Measurements from ENCODE around the gene CD79A. TPM values are rescaled to one million over a fixed set of nuclear protein-coding genes. Genes with fewer than 3 reads are reported as not detected.

CD79A gene
- total RNA-seq, 2 experiments from 2014 or later, result 3.7 to 3.8 TPM

DNA sequence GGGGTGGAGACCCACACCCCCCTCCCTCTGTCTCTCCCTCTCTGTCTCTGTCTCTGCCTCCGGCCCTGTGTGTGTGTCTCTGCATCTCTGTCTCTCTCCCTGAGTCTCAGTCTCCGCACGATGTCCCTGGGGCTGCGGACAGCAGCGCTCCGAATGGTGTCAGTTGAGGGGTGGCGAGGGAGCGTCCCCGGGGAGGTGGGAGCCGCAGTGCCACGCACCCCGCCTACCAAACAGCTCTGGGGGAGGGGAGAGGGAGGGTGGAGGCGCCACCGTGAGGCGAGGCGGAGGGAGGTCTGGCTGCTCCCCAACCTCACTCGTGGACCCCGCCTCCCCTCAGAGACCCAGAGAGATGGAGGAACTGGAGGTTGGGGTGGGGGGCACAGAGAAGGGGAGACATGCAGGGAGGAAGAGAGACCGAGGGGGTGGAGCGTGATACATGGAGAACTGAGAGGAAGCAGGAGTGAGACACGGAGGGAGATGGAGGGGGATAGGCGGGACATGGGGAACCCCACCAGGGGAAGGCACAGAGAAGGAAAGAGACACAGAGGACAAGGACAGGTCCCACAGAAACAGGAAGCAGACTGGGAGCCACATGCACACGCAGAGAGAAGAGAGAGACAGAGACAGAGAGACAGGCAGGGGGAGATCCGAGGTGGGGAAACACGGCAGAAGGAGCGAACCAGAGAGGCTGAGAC is 44.0 kb downstream of the CD79A start:
- peak; percentile 33 for ATAC-seq (ENCODE audit: poor library complexity)

DNA sequence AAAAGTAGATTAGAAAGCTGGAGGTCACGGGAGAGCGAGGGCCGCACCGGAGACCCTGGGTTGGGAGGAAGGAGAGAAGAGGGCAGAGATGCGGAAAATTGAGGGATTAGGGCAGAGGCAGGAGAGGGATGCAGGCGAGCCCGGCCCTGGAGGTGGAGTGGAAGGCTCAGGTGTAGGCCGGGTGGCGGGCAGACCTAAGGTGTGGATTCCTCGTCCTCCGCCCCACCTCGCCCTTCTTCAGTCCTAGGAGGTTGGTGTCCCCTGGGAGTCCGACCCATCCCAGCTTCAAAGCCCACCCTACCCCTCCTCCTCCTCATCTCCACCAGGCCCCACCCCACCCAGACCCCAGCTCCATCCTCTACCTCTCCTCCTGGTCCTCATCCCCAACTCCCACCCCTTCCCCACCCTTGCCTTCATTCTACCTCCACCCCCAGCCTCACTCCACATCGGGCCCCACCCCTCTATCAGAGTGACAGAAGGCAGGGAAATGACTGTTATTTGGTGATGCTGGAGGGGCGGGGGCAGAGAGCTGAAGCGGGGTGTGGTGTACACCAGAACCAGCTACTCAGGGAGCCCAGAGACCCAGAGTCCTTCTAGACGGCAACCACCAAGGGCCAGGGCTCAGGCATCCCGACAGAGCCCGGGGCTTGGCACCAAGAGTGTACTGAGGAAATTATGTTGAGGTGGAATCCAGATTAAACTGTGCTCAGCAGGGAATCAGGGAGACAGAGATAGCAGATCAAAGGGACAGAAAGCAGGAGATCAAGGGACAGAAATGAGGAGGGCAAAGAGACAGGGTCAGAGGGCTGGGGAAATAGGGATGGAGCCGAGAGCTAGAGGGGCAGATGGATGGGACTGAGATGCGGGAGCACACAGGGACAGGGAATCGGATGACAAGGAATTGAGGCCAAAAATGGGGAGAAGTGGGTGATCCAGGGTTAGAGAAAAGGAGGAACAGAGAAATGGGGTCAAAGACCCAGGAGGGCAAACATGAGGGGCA is 44.8 kb downstream of the CD79A start:
- ATAC-seq (ENCODE audit: poor library complexity) (peak; percentile 48), DNase-seq (no peak)
- Mint-ChIP-seq H3K9me3 (no peaks in the 10 kb centered on the region), H3K36me3 (ENCODE audit: low read depth) (no peaks in the 10 kb centered on the region), H3K27ac (no peak overlapping the region), H3K4me3 (no peak overlapping the region), H3K27me3 (peaks cover 10% of the 10 kb centered on the region), H3K4me1 (ENCODE audit: low read depth) (peaks cover 12% of the 10 kb centered on the region)
- TF ChIP-seq, protein P1, sequence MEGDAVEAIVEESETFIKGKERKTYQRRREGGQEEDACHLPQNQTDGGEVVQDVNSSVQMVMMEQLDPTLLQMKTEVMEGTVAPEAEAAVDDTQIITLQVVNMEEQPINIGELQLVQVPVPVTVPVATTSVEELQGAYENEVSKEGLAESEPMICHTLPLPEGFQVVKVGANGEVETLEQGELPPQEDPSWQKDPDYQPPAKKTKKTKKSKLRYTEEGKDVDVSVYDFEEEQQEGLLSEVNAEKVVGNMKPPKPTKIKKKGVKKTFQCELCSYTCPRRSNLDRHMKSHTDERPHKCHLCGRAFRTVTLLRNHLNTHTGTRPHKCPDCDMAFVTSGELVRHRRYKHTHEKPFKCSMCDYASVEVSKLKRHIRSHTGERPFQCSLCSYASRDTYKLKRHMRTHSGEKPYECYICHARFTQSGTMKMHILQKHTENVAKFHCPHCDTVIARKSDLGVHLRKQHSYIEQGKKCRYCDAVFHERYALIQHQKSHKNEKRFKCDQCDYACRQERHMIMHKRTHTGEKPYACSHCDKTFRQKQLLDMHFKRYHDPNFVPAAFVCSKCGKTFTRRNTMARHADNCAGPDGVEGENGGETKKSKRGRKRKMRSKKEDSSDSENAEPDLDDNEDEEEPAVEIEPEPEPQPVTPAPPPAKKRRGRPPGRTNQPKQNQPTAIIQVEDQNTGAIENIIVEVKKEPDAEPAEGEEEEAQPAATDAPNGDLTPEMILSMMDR (IDR thresholded peaks at IDR 0.05), result no peak
- Histone ChIP-seq H3K36me3 (ENCODE audit: insufficient read depth, low read length) (no peaks in the 10 kb centered on the region), H3K27me3 (ENCODE audit: control insufficient read depth in 1 of 2, insufficient read depth in 2 of 2, low read length in 2 of 2) (peaks cover 9 to 13% of the 10 kb centered on the region in 2 experiments), H3K4me1 (ENCODE audit: insufficient read depth, low read length) (peaks cover 18% of the 10 kb centered on the region), H3K9me3 (ENCODE audit: control insufficient read depth in 1 of 2, insufficient read depth in 1 of 2, low read length in 2 of 2) (no peaks in the 10 kb centered on the region), H3K27ac (ENCODE audit: low read depth in 1 of 2, low read length in 2 of 2) (no peak overlapping the region), H3K4me3 (ENCODE audit: low read length) (no peak overlapping the region)
- intact Hi-C loops (cut with DNase I, micrococcal nuclease), result no loop called here
- POLR2A ChIA-PET, result interaction anchor here (0.7 to 2.2 kb wide), 3 partner anchors 10 to 62 kb away, joined by 3 to 13 read pairs (median 3); no protein-coding TSS in a partner anchor
- CTCF ChIA-PET, result interaction anchor here (1.7 kb wide), 1 partner anchor 49 kb away, joined by 3 read pairs; no protein-coding TSS in a partner anchor

More for the DNA sequence above, 44.0 kb downstream of the CD79A start:
- Histone ChIP-seq H3K9me3 (ENCODE audit: control insufficient read depth in 1 of 2, insufficient read depth in 1 of 2, low read length in 2 of 2) (no peaks in the 10 kb centered on the region), H3K27ac (ENCODE audit: low read depth in 1 of 2, low read length in 2 of 2) (no peak overlapping the region), H3K4me3 (ENCODE audit: low read length) (no peak overlapping the region), H3K27me3 (ENCODE audit: control insufficient read depth in 1 of 2, insufficient read depth in 2 of 2, low read length in 2 of 2) (peaks cover 17 to 21% of the 10 kb centered on the region in 2 experiments), H3K36me3 (ENCODE audit: insufficient read depth, low read length) (no peaks in the 10 kb centered on the region), H3K4me1 (ENCODE audit: insufficient read depth, low read length) (peaks cover 26% of the 10 kb centered on the region)
- TF ChIP-seq, protein P1 (IDR thresholded peaks at IDR 0.05), result no peak
- intact Hi-C loops (cut with DNase I, micrococcal nuclease), result no loop called here
- Mint-ChIP-seq H3K27ac (no peak overlapping the region), H3K27me3 (peaks cover 10% of the 10 kb centered on the region), H3K4me1 (ENCODE audit: low read depth) (peaks cover 12% of the 10 kb centered on the region), H3K36me3 (ENCODE audit: low read depth) (no peaks in the 10 kb centered on the region), H3K4me3 (peak overlapping the region; percentile 21), H3K9me3 (no peaks in the 10 kb centered on the region)
- ChIA-PET CTCF (interaction anchor here (1.7 kb wide), 1 partner anchor 48 kb away, joined by 3 read pairs; no protein-coding TSS in a partner anchor), POLR2A (interaction anchor here (2.2 kb wide), 1 partner anchor 34 kb away, joined by 13 read pairs; no protein-coding TSS in a partner anchor)
- no peak for DNase-seq

DNA sequence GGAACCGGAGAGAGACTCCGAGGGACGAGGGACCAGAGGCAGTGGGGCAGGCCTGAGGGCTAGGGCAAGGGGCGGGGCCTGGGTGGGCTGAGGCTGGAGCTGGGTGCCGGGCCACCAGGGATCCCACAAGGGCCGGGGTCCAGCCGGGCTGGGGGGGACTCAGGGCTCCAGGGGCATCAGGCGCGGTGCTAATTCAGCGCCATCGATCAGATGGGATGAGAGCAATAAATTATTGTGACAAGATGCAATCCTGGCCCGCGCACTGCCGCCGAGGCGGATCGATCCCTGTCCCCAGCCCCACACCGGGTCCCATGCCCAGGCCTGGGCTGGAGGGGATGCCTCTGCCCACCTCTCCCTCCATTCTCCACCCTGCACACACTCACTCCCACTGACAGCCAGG is 45.5 kb downstream of the CD79A start:
- Histone ChIP-seq H3K4me1 (ENCODE audit: insufficient read depth, low read length) (peaks cover 24% of the 10 kb centered on the region), H3K9me3 (ENCODE audit: control insufficient read depth in 1 of 2, insufficient read depth in 1 of 2, low read length in 2 of 2) (no peaks in the 10 kb centered on the region), H3K27me3 (ENCODE audit: control insufficient read depth in 1 of 2, insufficient read depth in 2 of 2, low read length in 2 of 2) (peaks cover 5 to 8% of the 10 kb centered on the region in 2 experiments), H3K4me3 (ENCODE audit: low read length) (no peak overlapping the region), H3K27ac (ENCODE audit: low read depth in 1 of 2, low read length in 2 of 2) (no peak overlapping the region), H3K36me3 (ENCODE audit: insufficient read depth, low read length) (no peaks in the 10 kb centered on the region)
- H3K27me3 Mint-ChIP-seq, result peaks cover 10% of the 10 kb centered on the region
- ATAC-seq (ENCODE audit: poor library complexity) (no peak), DNase-seq (no peak)
- no peaks in the 10 kb centered on the region for H3K9me3 Mint-ChIP-seq
- H3K27ac Mint-ChIP-seq, result no peak overlapping the region
- H3K4me3 Mint-ChIP-seq, result no peak overlapping the region
- ChIA-PET CTCF (no interaction called here), POLR2A (interaction anchor here (2.2 kb wide), 1 partner anchor 35 kb away, joined by 13 read pairs; no protein-coding TSS in a partner anchor)
- intact Hi-C loops (cut with DNase I, micrococcal nuclease), result no loop called here
- TF ChIP-seq, protein P1 (IDR thresholded peaks at IDR 0.05), result no peak
- no peaks in the 10 kb centered on the region for H3K36me3 Mint-ChIP-seq (ENCODE audit: low read depth)
- peaks cover 12% of the 10 kb centered on the region for H3K4me1 Mint-ChIP-seq (ENCODE audit: low read depth)

Measured in CD4-positive, alpha-beta T cell (primary cell).